Panc1 (cell line): ENCODE results near the gene TTC38. TPM values are rescaled to one million over a fixed set of nuclear protein-coding genes. Genes with fewer than 3 reads are reported as not detected.

ENCODE experiments used
- ATAC-seq: fragments of 200-7000 bp; cut with Tn5 transposase; 2 replicates; pipeline ENCODE4 v1.9.1; 2020; ENCODE audit warnings: mild to moderate bottlenecking, moderate library complexity
- BruUV-seq: library from RNA; stranded (reverse); fragments of 400-500 nt; replicated peaks from 2 replicates; lab custom pipeline; 2021; lab: Mats Ljungman, UMichigan
- CTCF ChIA-PET: fragments of 300-600 bp; sonication (Branson Sonifier 250); formaldehyde crosslinking; loops from one replicate; lab custom pipeline; 2022; ENCODE audit warnings: antibody characterized with exemption; lab: Charles Lee
- POLR2A ChIA-PET: fragments of 300-600 bp; sonication (Branson Sonifier 250); formaldehyde crosslinking; loops from one replicate; lab custom pipeline; 2022; ENCODE audit warnings: antibody characterized with exemption; lab: Charles Lee
- DNase-seq: peaks from one replicate; pipeline ENCODE4 v3.0.0-alpha.2; 2010; ENCODE audit warnings: low read depth, low spot score
- H3K27ac ChIP-seq: 2 replicates; pipeline ENCODE4 v1.5.1; 2011; ENCODE audit warnings: mild to moderate bottlenecking, low read length, inconsistent platforms
- H3K27me3 ChIP-seq: fragments of 200-500 bp; sonication (Bioruptor generic); 2 replicates; pipeline ENCODE4 v1.6.0; 2014; ENCODE audit warnings: low read length, inconsistent platforms; ENCODE audit not compliant: control insufficient read depth, insufficient read depth
- H3K36me3 ChIP-seq: fragments of 200-500 bp; sonication (Bioruptor generic); 2 replicates; pipeline ENCODE4 v1.5.1; 2014; ENCODE audit warnings: inconsistent platforms, mild to moderate bottlenecking, low read length, moderate library complexity; ENCODE audit not compliant: control insufficient read depth, insufficient read depth
- H3K4me1 ChIP-seq: 2 replicates; pipeline ENCODE4 v1.5.1; 2011; ENCODE audit warnings: inconsistent platforms, mild to moderate bottlenecking, low read length, moderate library complexity; ENCODE audit not compliant: control insufficient read depth, insufficient read depth
- H3K4me3 ChIP-seq, 2 experiments: 2 replicates each; pipeline ENCODE4 v1.5.1; 2011 to 2012; ENCODE audit warnings: low read depth in 2 of 2, low read length in 2 of 2, mild to moderate bottlenecking in 2 of 2, inconsistent platforms in 1 of 2, moderate library complexity in 1 of 2
- H3K9me3 ChIP-seq: fragments of 200-500 bp; sonication (Bioruptor generic); 2 replicates; pipeline ENCODE4 v1.5.1; 2014; ENCODE audit warnings: low read depth, mild to moderate bottlenecking, inconsistent platforms, low read length, moderate library complexity; ENCODE audit not compliant: control insufficient read depth, insufficient read depth
- POLR2AphosphoS5 ChIP-seq: IDR thresholded peaks from 2 replicates; pipeline ENCODE4 v1.6.1; 2012; ENCODE audit warnings: mild to moderate bottlenecking, low read depth, low read length, moderate library complexity
- SIN3A ChIP-seq: IDR thresholded peaks from 2 replicates; pipeline ENCODE4 v1.6.1; 2012; ENCODE audit warnings: low read depth, mild to moderate bottlenecking, low read length, moderate library complexity, borderline replicate concordance; ENCODE audit not compliant: insufficient read depth
- TCF7L2 ChIP-seq: IDR thresholded peaks from 2 replicates; pipeline ENCODE4 v1.6.1; 2011; ENCODE audit warnings: mild to moderate bottlenecking, low read depth, low read length, inconsistent platforms
- in situ Hi-C: cut with HindIII; loops from 2 replicates; pipeline ENCODE4 v1.10.0; 2016; ENCODE audit warnings: low sequenced_read_pairs, low pct_unique_long_range_greater_than_20kb
- intact Hi-C: fragments of 100-400 bp; cut with micrococcal nuclease; formaldehyde crosslinking; loops from one replicate; pipeline ENCODE4 v1.10.0; 2022; ENCODE audit not compliant: unreplicated experiment
- total RNA-seq: library from RNA; stranded (reverse); gene quantifications from one replicate; pipeline ENCODE4 v1.2.1, GENCODE V29; 2021; ENCODE audit not compliant: unreplicated experiment
- TF ChIP-seq, protein P1 (sequence below), 2 experiments: IDR thresholded peaks; 2 replicates each; pipeline ENCODE4 v1.6.1; 2011 to 2012; ENCODE audit warnings: low read depth in 2 of 2, control low read depth in 1 of 2, low read length in 1 of 2, mild to moderate bottlenecking in 1 of 2, moderate library complexity in 1 of 2; ENCODE audit not compliant: insufficient read depth in 1 of 2
- TF ChIP-seq, protein P2 (sequence below): fragments of 450-650 bp; IDR thresholded peaks from 2 replicates; pipeline ENCODE4 v1.5.1; 2017; ENCODE audit warnings: mild to moderate bottlenecking

TTC38 gene
- total RNA-seq, 1 experiment from 2014 or later: 14.0 TPM

DNA sequence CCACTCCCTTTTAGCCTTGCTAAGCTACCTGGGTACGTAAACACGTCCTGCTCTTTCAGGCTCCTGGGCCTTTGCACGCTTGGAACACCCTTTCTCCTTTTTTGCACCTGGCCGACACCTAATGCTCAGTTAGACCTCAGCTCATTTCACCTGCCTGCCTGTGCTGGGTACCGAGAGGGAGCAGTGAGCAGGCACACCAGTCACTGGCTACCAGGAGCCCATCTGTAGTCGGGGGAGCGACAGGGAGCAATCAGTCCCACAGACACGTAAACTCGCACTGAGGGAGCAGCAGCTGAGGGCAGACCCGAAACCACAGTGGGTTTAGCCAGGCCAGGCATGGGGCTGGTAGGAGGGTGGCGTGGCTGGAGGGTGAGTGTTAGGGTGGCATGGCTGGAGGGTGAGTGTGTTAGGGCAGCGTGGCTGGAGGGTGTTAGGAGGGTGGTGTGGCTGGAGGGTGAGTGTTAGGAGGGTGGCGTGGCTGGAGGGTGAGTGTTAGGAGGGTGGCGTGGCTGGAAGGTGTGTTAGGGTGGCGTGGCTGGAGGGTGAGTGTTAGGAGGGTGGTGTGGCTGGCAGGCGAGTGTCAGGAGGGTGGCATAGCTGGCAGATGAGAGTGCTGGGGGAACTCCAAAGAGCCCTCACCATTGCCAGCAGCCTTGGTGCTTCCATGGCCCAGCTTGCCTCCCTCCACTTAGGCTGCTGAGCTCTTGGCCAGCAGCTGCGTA lies 22.5 kb downstream of the TTC38 start:
- CTCF ChIA-PET: interaction anchor here (0.6 kb wide), 1 partner anchor 255 kb away, joined by 10 read pairs; no protein-coding TSS in a partner anchor
- DNase-seq: no peak
- no peak for ATAC-seq
- no peaks in the 10 kb centered on the region for H3K27me3 ChIP-seq
- no peak overlapping the region for H3K27ac ChIP-seq
- no peaks in the 10 kb centered on the region for H3K36me3 ChIP-seq
- TF ChIP-seq POLR2AphosphoS5 (no peak), TCF7L2 (no peak), SIN3A (no peak)
- TF ChIP-seq, protein P1, sequence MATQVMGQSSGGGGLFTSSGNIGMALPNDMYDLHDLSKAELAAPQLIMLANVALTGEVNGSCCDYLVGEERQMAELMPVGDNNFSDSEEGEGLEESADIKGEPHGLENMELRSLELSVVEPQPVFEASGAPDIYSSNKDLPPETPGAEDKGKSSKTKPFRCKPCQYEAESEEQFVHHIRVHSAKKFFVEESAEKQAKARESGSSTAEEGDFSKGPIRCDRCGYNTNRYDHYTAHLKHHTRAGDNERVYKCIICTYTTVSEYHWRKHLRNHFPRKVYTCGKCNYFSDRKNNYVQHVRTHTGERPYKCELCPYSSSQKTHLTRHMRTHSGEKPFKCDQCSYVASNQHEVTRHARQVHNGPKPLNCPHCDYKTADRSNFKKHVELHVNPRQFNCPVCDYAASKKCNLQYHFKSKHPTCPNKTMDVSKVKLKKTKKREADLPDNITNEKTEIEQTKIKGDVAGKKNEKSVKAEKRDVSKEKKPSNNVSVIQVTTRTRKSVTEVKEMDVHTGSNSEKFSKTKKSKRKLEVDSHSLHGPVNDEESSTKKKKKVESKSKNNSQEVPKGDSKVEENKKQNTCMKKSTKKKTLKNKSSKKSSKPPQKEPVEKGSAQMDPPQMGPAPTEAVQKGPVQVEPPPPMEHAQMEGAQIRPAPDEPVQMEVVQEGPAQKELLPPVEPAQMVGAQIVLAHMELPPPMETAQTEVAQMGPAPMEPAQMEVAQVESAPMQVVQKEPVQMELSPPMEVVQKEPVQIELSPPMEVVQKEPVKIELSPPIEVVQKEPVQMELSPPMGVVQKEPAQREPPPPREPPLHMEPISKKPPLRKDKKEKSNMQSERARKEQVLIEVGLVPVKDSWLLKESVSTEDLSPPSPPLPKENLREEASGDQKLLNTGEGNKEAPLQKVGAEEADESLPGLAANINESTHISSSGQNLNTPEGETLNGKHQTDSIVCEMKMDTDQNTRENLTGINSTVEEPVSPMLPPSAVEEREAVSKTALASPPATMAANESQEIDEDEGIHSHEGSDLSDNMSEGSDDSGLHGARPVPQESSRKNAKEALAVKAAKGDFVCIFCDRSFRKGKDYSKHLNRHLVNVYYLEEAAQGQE (IDR thresholded peaks at IDR 0.05; ENCODE audit: insufficient read depth in 1 of 2, low read depth in 2 of 2, low read length in 1 of 2): no peak
- TF ChIP-seq, protein P2, sequence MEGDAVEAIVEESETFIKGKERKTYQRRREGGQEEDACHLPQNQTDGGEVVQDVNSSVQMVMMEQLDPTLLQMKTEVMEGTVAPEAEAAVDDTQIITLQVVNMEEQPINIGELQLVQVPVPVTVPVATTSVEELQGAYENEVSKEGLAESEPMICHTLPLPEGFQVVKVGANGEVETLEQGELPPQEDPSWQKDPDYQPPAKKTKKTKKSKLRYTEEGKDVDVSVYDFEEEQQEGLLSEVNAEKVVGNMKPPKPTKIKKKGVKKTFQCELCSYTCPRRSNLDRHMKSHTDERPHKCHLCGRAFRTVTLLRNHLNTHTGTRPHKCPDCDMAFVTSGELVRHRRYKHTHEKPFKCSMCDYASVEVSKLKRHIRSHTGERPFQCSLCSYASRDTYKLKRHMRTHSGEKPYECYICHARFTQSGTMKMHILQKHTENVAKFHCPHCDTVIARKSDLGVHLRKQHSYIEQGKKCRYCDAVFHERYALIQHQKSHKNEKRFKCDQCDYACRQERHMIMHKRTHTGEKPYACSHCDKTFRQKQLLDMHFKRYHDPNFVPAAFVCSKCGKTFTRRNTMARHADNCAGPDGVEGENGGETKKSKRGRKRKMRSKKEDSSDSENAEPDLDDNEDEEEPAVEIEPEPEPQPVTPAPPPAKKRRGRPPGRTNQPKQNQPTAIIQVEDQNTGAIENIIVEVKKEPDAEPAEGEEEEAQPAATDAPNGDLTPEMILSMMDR: no peak
- H3K9me3 ChIP-seq: no peaks in the 10 kb centered on the region
- no peaks in the 10 kb centered on the region for H3K4me1 ChIP-seq
- H3K4me3 ChIP-seq: no peak overlapping the region
- BruUV-seq: no TSS peak
- intact Hi-C loops (no loop called here), in situ Hi-C loops (no loop called here)
- POLR2A ChIA-PET: no interaction called here

DNA sequence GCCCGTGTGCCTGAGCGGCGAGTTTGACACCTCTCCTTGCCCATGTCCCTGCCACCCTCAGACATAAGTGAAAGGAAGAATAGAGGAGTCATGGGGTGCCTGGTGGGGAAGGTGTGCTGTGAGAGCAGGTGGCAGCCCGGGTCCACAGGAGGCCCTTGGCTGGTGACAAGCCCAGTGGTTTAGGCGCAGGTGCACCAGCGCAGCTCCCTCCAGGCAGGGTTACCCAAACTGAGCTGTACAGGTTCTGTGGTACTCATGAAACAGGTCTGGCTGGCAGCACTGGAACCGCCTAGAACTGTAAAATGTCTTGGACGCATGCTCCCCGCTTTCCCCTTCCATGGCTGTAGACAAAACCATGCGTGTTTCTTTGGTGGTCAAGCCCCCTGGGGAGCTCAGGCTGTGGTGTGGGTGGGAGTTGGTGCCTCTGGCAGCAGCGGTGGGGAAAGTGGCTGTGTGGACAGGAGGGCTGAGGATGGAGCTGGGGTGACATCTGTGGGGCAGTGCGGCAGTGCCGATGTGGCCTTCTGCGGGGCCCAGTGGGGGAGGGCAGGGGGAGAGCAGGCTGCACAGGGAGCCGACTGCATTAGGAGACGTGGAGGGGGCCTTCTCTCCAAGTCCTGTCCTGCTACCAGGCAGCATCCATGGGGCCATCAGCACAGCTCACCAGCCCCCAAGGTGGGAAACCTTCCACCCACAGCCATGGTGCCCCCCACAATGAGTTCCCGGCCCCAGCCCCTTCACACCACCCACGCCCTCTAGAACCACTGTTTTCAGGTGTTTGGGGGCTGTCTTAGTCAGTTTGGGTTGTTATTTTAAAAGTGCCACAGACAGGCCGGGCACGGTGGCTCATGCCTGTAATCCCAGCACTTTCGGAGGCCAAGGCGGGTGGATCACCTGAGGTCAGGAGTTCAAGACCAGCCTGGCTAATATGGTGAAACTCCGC lies 23.3 kb downstream of the TTC38 start:
- ChIA-PET CTCF (interaction anchor here (0.6 kb wide), 1 partner anchor 255 kb away, joined by 10 read pairs; no protein-coding TSS in a partner anchor), POLR2A (no interaction called here)
- intact Hi-C loops: no loop called here
- no TSS peak for BruUV-seq
- Histone ChIP-seq H3K27me3 (no peaks in the 10 kb centered on the region), H3K36me3 (no peaks in the 10 kb centered on the region), H3K27ac (no peak overlapping the region), H3K4me1 (no peaks in the 10 kb centered on the region), H3K4me3 (no peak overlapping the region), H3K9me3 (no peaks in the 10 kb centered on the region)
- no peak for ATAC-seq
- TF ChIP-seq SIN3A (no peak), POLR2AphosphoS5 (no peak), TCF7L2 (no peak)
- TF ChIP-seq, protein P2: no peak
- TF ChIP-seq, protein P1 (IDR thresholded peaks at IDR 0.05; ENCODE audit: insufficient read depth in 1 of 2, low read depth in 2 of 2, low read length in 1 of 2): no peak
- in situ Hi-C loops: no loop called here
- DNase-seq: no peak
